Adrenal gland (tissue), 5 donors: Measurements from ENCODE around the gene TECTB.

ENCODE experiments used
- CTCF ChIP-seq, 6 experiments: fragments of 450-650 bp in 4 of 6; fragments of 200-600 bp in 2 of 6; sonication (generic) in 1 of 6; IDR thresholded peaks; 1 replicate in 5 of 6; 2 replicates in 1 of 6; pipeline versions ENCODE4 v1.5.1 to v1.8.0; 2016 to 2021; ENCODE audit warnings: antibody characterized with exemption in 6 of 6, mild to moderate bottlenecking in 2 of 6, moderate library complexity in 1 of 6
- POLR2A ChIP-seq, 2 donors: fragments of 450-650 bp; IDR thresholded peaks; one replicate each; pipeline ENCODE4 v1.6.1; 2017; ENCODE audit warnings: antibody characterized with exemption in 2 of 2, mild to moderate bottlenecking in 2 of 2, moderate library complexity in 1 of 2
- donor health status: DM: no; HTN: no; CAD: no.

- TF ChIP-seq CTCF (IDR thresholded peaks at IDR 0.05) (no peak), POLR2A (IDR thresholded peaks at IDR 0.05) (no peak)
Observed at GRCh38 chr10:112290054-112290373, 6.8 kb downstream of the TECTB start.
